C4-2B (cell line): ENCODE measurements around the gene HELB.

Experiments used
- H3K27ac ChIP-seq: fragments of 450-650 bp; 2 replicates; pipeline ENCODE4 v1.5.1; 2017
- CTCF ChIP-seq: fragments of 450-650 bp; conservative IDR thresholded peaks from 2 replicates; pipeline ENCODE4 v1.5.1; 2017; ENCODE audit warnings: mild to moderate bottlenecking
- ZFX ChIP-seq: fragments of 450-650 bp; IDR thresholded peaks from 2 replicates; pipeline ENCODE4 v1.6.1; 2017

Gene HELB

GRCh38 chr12:66380769-66381535 is 78.7 kb downstream of the HELB start:
- H3K27ac ChIP-seq, result no peak overlapping the region
- TF ChIP-seq CTCF (no peak), ZFX (no peak)

- no peak overlapping the region for H3K27ac ChIP-seq
- TF ChIP-seq CTCF (no peak), ZFX (no peak)
Observed at GRCh38 chr12:66387117-66387516, 84.8 kb downstream of the HELB start.
